HG02623 (cell line): ENCODE results near the gene RBFOX2.

Source experiments
- ATAC-seq: cut with Tn5 transposase; IDR thresholded peaks from one replicate; pipeline ENCODE4 v1.9.1; 2021; ENCODE audit warnings: moderate library complexity; ENCODE audit not compliant: unreplicated experiment

RBFOX2 gene

GRCh38 chr22:35873426-35873825 is 155.2 kb downstream of the RBFOX2 start:
- ATAC-seq = no peak

DNA sequence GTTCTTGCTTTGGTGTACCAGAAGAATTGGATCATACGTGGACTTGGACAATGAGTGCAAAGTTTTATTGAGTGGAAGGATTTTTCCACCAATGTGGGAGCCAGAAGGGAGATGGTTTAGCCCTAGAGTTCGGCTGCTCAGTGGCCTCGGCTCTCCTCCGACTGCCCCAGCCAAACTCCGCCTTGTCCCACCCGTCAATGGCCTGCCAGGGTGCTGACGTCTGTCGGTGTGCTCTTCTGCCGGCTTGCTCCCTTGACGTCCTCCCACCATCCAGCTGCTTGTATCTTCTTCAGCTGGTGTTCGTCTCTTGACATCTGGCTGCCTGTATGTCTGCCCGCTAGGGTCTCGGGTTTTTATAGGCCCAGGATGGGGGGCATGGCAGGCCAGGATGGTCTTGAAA is 156.2 kb downstream of the RBFOX2 start:
- ATAC-seq = no peak

GRCh38 chr22:35870517-35871293 is 157.9 kb downstream of the RBFOX2 start:
- ATAC-seq = no peak

- ATAC-seq = no peak
Measured at GRCh38 chr22:35868938-35869337, 159.7 kb downstream of the RBFOX2 start.

DNA sequence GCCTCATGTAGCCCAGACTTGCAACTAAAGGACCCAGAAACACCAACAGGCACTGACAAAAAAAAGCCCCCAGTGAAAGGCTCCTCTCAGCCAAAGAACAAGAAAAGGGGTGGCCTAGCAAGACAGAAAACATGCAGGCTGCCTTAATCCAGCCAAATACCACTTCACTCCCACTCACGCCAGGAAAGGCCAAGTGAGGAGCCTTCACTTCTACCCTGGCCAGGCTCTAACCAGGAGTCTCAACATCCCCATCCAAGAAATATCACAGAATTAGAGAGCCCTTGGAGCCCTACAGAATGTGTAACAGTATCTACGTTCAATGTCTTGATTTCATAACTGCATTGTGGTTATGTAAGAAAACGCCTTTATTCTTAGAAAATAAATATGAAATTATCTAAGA is 162.0 kb downstream of the RBFOX2 start:
- ATAC-seq = no peak

DNA sequence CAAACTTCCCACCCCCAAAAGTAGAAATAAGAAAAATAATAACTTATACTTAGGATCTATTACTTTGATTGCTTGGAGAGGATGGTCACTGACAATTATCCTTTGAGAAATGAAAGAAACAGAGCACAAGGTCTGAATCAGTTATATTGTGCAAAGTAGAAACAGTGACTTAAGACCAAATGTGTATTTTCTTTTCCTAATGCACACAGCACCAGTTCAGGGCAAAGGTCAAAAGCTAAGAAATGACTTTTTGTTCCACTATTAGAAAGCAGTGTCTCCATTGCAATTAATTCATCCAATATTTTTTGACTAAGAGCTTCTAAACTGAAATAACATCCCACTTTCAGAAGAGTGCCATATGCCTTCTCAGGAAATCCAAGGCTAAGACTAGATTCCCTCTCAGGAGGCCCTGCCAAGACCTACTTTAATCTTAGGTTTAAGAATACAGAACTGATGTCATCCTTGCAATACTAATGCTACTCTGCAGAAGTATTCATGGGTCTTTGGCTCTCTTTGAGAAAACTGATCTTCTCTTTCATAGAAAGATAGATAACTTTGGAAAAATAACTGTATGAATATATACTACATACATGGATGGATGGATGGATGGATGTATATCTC is 164.0 kb downstream of the RBFOX2 start:
- no peak for ATAC-seq

GRCh38 chr22:35863432-35863831 is 165.2 kb downstream of the RBFOX2 start:
- ATAC-seq = no peak

DNA sequence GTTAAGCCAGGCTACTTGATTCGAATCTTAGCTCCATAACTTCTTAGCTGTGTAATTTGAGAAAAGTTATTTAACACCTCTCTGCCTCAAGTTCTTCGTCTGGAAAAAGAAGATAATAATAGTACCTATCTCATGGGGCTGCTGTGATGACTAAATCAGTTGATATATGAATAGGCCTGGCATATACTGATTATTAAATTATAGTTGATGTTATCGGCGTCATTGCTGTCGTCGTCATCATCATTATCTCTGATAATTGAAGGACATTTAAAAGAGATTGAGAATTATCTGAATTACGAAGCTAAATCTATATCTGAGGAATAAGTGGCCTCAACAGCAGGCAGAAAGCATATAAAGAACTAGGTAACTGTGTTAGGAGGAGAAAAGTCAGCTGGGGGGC is 165.9 kb downstream of the RBFOX2 start:
- ATAC-seq = no peak

- no peak for ATAC-seq
Measured at GRCh38 chr22:35861451-35861850, 167.2 kb downstream of the RBFOX2 start.

GRCh38 chr22:35860837-35861236 is 167.8 kb downstream of the RBFOX2 start:
- ATAC-seq = no peak

DNA sequence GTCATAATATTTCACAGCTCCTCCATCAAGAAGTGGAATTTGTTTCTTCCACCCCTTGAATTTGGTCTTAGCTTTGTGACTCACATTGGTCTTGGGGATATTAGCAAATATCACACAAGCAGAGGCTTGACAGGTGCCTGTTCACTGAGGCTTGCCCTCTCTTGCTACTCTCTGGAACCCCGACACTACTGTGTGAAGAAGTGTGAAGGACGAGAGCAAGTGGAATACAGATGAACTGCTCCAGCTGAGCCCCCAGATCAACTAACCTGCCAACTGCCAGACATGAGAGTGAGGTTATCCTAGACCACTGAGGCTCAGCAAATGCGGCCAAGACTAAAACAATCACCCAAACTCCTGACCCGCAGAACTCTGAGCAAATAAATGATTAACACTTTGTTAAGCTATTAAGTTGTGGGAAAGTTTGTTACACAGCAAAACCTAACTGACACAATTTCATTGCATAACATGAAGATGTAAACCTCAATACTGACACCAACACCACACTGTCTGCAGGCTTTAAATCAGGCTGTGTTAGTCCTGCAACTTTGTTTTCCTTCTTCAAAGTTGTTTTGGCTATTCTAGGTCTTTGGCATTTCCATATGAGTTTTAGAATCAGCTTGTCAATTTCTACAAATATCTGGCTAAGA is 168.4 kb downstream of the RBFOX2 start:
- ATAC-seq = no peak

DNA sequence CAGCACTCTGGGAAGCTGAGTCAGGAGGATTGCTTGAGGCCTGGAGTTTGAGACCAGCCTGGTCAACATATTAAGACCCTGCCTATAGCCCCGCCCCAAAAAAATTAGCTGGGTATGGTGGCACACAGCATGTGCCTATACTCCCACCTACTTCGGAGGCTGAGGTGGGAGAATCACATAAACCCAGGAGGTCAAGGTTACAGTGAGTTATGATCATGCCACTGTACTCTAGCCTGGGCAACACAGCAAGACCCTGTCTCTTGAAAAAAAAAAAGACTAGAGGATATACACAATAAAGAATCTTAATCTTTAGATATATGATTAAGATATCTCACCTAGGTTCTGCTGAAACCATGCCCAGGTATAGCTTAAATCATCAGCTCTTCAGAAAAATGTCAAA is 174.3 kb downstream of the RBFOX2 start:
- ATAC-seq = no peak

GRCh38 chr22:35852076-35852475 is 176.5 kb downstream of the RBFOX2 start:
- no peak for ATAC-seq

DNA sequence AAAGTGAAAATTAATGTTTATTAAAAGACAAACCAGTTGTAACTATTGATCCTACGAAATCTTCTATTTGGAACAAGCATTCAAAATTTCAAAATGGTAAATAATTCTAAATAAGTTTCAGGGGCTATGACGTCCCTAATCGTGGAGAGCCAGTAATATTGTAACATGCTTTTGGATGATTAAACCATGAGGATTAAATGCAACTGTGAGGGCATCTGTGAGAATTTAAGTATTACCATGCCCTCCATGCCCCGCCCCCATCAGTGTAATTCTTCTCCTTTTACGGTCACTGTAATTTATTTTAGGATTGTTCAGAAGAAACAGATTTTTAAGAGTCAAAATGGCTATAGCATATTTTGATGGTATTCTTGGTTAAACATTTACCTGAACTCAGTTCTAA is 177.8 kb downstream of the RBFOX2 start:
- ATAC-seq = no peak

DNA sequence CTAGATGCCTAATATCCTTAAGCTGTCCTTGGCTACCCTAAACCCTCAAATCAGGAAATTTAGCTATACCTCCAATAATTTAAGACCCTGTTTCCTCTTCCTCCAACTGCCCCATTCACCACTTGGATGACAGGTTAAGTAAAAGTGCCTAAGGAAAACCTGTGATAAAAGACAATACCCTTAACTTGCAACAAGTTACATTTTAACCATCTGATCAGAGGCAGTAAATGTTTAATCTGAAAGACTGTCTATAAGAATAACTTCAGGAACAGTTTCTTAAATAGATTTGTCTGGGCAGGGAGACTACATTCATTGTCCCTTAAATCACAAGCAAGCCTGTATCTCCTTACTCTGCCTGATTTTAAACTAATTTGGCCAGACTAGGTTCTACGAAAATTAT is 181.8 kb downstream of the RBFOX2 start:
- no peak for ATAC-seq

- ATAC-seq = no peak
Measured at GRCh38 chr22:35844886-35845285, 183.7 kb downstream of the RBFOX2 start.

DNA sequence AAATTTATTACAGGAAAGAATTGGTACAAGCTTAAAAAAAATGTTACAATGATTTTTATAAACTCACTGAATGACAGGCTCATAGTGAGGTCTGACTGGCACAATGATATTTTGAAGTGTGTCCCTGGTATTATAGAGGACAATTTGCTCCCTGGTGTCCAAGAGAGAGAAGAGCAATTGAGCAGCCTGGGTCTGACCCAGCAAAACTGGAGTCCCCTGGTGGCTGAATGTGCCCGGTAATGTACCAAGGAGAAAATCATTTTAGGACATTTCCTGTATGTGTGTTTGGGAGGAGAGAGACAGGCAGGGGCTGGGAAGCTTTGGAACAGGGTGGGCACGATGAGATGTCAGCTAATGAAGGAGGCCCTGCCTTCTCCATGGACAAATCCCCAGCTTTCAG is 185.7 kb downstream of the RBFOX2 start:
- ATAC-seq = no peak

DNA sequence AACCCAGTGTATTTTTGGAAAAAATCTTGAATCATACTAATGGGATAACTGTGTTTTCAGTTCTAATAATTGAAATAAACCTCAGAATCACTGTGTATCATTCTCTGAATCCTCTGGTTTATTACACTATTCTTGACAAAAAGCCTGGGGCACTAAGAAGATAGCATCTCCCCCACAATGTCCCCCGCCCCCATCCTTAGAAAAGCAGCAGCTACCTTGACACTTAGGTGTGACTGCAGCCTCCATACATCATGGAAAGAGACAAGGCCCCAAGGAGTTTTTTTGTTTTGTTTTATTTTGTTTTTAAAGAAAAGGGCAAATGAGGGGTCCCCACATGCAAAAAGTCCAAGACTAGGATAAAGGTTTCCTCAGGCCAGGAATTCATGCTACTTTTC is 186.1 kb downstream of the RBFOX2 start:
- ATAC-seq = no peak

GRCh38 chr22:35841907-35842518 is 186.6 kb downstream of the RBFOX2 start:
- no peak for ATAC-seq

DNA sequence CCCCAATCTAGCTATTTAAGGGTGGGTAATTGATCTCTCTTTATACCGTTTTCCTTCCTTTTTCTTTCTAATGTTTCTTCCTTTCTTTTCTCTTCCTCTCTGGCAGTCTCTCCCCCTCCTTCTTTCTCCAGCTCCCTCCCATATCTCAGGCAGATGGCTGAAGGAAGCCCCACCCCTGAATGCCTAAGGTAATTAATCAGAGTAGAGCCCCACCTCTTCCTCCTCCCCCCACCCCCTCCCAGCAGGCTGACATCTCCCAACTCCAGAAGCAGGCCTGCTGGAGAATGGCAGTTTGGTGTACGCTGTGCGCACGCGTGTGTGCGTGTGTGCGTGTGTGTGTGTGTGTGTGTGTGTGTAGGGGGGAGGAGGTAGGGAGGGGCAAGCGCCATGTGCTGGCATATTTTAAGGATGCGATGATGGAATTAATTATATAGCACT is 188.3 kb downstream of the RBFOX2 start:
- ATAC-seq = no peak

DNA sequence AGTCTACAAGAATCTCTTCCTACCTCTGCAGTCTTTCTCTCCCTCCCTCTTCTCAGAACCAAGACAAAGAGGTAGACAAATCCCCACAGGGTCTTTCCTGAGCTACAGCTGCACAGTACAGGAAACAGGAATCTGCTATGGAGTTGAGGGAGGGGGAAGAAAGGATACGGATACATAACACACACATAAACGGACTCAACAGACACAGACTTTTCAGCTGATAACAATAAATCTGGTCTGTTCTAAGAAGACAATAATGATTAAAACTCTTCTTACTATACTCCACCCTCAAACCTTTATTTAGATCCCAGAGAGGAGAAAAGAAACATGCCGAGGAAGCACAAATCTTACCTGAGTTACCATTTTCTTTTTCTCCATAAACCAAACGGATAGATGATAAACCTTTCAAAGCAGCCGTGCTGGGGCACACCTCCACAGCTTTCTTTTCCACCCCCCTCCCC is 188.8 kb downstream of the RBFOX2 start:
- ATAC-seq = no peak
